Uterus (tissue), 4 donors: Measurements from ENCODE around the gene DNAJC2. TPM values are rescaled to one million over a fixed set of nuclear protein-coding genes. Genes with fewer than 3 reads are reported as not detected.

Source experiments
- DNase-seq, 2 donors: peaks; one replicate each; pipeline ENCODE4 v3.0.0-alpha.2; 2019 to 2020
- H3K27ac ChIP-seq, 2 donors: fragments of 200-600 bp; sonication (generic); 1 replicate in 1 of 2; 2 replicates in 1 of 2; pipeline ENCODE4 v1.5.1; 2016 to 2018
- H3K27me3 ChIP-seq, 2 donors: fragments of 200-600 bp; sonication (generic); one replicate each; pipeline ENCODE4 v1.5.1; 2018 to 2019; ENCODE audit warnings: control low read depth in 1 of 2
- H3K36me3 ChIP-seq, 2 donors: fragments of 200-600 bp; sonication (generic); one replicate each; pipeline ENCODE4 v1.5.1; 2019; ENCODE audit warnings: control low read depth in 1 of 2
- H3K4me1 ChIP-seq, 2 donors: fragments of 200-600 bp; sonication (generic); one replicate each; pipeline ENCODE4 v1.5.1; 2018 to 2019; ENCODE audit warnings: control low read depth in 1 of 2
- H3K4me3 ChIP-seq, 2 donors: fragments of 200-600 bp; sonication (generic); 1 replicate in 1 of 2; 2 replicates in 1 of 2; pipeline ENCODE4 v1.5.1; 2018 to 2019; ENCODE audit warnings: mild to moderate bottlenecking in 1 of 2
- H3K9me3 ChIP-seq, 2 donors: fragments of 200-600 bp; sonication (generic); one replicate each; pipeline ENCODE4 v1.5.1; 2019; ENCODE audit warnings: control low read depth in 1 of 2
- CTCF ChIP-seq, 4 experiments: fragments of 200-600 bp in 2 of 4; fragments of 450-650 bp in 2 of 4; sonication (generic) in 2 of 4; IDR thresholded peaks; one replicate each; pipeline ENCODE4 v1.5.1; 2016 to 2019; ENCODE audit warnings: antibody characterized with exemption in 4 of 4, mild to moderate bottlenecking in 2 of 4, moderate library complexity in 1 of 4
- POLR2A ChIP-seq, 2 donors: fragments of 450-650 bp; IDR thresholded peaks; one replicate each; pipeline ENCODE4 v1.6.1; 2016; ENCODE audit warnings: antibody characterized with exemption in 2 of 2, mild to moderate bottlenecking in 1 of 2, moderate library complexity in 1 of 2
- intact Hi-C: fragments of 100-400 bp; cut with DNase I; formaldehyde crosslinking; loops from one replicate; pipeline ENCODE4 v1.15.1; 2023; ENCODE audit warnings: low total_unique reads
- total RNA-seq, 4 donors: library from RNA; depleted of rRNA in 3 of 4; stranded (reverse); fragments of >200 nt in 3 of 4; gene quantifications; one replicate each; pipeline versions ENCODE4 v1.1.0 to v1.2.4, GENCODE V29; 2014 to 2023
- donor health status: DM: yes; HTN: yes; CAD: no.

DNAJC2 gene, protein sequence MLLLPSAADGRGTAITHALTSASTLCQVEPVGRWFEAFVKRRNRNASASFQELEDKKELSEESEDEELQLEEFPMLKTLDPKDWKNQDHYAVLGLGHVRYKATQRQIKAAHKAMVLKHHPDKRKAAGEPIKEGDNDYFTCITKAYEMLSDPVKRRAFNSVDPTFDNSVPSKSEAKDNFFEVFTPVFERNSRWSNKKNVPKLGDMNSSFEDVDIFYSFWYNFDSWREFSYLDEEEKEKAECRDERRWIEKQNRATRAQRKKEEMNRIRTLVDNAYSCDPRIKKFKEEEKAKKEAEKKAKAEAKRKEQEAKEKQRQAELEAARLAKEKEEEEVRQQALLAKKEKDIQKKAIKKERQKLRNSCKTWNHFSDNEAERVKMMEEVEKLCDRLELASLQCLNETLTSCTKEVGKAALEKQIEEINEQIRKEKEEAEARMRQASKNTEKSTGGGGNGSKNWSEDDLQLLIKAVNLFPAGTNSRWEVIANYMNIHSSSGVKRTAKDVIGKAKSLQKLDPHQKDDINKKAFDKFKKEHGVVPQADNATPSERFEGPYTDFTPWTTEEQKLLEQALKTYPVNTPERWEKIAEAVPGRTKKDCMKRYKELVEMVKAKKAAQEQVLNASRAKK
- total RNA-seq: 10 to 100 TPM in 2 of 4 donors, 1 to 10 TPM in 2; 2.6 to 27.9 (median 15.9) TPM

GRCh38 chr7:103344453-103345149 lies at the start of gene DNAJC2:
DNAJC2 (minus strand) TSS chr7:103344767; CDS start chr7:103344622, 145 bp downstream.
- Histone ChIP-seq H3K36me3 (no peaks in the 10 kb centered on the region), H3K4me3 (peak within 1 kb of the TSS; percentile 68 to 84), H3K9me3 (no peaks in the 10 kb centered on the region), H3K27me3 (no peaks in the 10 kb centered on the region), H3K4me1 (peaks cover 0 to 4% of the 10 kb centered on the region in 2 donors), H3K27ac (peak within 1 kb of the TSS; percentile 63 to 83)
- intact Hi-C loops: no loop called here
- TF ChIP-seq POLR2A (IDR thresholded peaks at IDR 0.05) (peak in 1 of 2 donors; percentile 51), CTCF (IDR thresholded peaks at IDR 0.05) (no peak)
- peak; percentile 82 to 87 for DNase-seq

DNA sequence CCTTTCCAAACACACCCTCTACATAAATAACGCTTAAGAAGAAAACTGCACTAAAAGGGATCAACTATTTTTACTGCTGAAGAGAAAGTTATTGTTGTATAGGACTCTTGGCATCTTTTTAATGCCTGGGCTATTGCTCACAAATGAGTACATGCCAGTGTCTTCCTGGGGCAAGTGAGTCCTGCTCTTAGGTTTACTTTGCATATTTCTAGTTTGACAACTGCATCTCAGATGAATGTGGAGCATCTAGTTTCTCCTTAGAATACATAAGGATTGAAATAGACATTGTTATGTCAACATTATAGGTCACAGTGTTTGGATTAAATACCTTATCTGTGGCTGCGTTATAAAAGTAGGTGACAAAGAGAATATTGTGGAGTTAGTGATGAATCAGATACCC lies 47.4 kb upstream of the DNAJC2 start:
- no peaks in the 10 kb centered on the region for H3K9me3 ChIP-seq
- intact Hi-C loops: no loop called here
- no peaks in the 10 kb centered on the region for H3K4me1 ChIP-seq
- H3K27ac ChIP-seq: no peak overlapping the region
- no peaks in the 10 kb centered on the region for H3K27me3 ChIP-seq
- H3K4me3 ChIP-seq: no peak overlapping the region
- TF ChIP-seq CTCF (IDR thresholded peaks at IDR 0.05): no peak
- no peaks in the 10 kb centered on the region for H3K36me3 ChIP-seq
- DNase-seq: no peak

DNA sequence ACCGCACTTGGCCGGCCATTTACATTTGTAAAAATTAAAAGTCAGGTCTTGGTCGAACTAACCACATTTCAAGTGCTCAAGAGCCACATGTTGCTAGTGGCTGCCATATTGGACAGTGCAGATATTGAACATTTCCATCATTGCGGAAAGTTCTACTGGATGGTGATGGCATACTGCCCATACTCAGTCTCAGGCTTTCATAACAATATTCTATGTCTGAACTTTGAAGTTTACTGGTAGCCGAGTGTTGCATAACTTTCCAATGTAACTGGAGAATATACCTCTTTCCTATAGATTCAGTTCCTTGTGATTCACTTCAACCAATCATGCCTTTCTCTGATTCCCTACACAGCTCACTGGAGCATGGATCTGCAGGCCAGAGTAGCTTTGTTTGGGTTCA lies 46.6 kb upstream of the DNAJC2 start:
- no peak for TF ChIP-seq POLR2A (IDR thresholded peaks at IDR 0.05)
- H3K9me3 ChIP-seq: no peaks in the 10 kb centered on the region
- no peak overlapping the region for H3K27ac ChIP-seq
- H3K4me1 ChIP-seq: no peaks in the 10 kb centered on the region
- no peak overlapping the region for H3K4me3 ChIP-seq
- DNase-seq: no peak
- no peaks in the 10 kb centered on the region for H3K27me3 ChIP-seq
- intact Hi-C loops: no loop called here
- no peaks in the 10 kb centered on the region for H3K36me3 ChIP-seq

GRCh38 chr7:103389263-103389662 lies 44.7 kb upstream of the DNAJC2 start:
- Histone ChIP-seq H3K36me3 (no peaks in the 10 kb centered on the region), H3K27me3 (no peaks in the 10 kb centered on the region), H3K27ac (no peak overlapping the region), H3K4me3 (no peak overlapping the region), H3K9me3 (no peaks in the 10 kb centered on the region), H3K4me1 (no peaks in the 10 kb centered on the region)
- intact Hi-C loops: no loop called here
- DNase-seq: no peak
- TF ChIP-seq CTCF (IDR thresholded peaks at IDR 0.05): no peak
- no peak for TF ChIP-seq POLR2A (IDR thresholded peaks at IDR 0.05)

DNA sequence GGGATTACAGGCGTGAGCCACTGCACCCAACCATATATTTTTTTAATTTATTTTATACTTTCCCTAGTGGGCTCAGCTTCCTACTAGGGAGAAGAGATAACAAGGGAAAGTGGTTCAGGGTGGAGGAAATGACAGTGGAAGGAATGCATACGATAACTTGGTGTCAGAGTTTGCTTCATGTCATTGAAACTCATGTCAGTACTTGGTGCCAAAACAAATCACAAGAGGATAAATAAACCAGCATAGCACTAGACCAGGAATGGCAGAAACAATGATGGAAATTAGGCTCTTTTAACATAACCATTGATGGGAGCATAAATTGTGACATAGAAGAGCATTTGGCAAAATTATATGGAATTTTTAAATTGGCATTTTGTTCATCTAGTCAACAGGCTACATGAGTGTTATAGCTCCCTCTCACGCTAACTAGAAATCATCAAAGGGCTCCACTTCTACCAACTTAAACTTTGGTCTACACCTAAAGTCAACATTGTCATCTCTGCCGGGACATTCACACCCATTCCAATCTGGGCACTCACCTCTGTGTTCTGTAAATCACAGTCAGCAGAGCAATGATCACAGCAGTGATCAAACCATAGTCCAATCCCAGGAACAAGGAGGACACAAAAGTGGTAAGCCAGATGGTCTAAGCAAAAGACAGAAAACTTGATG lies 44.0 kb upstream of the DNAJC2 start:
- no peak overlapping the region for H3K27ac ChIP-seq
- no peak overlapping the region for H3K4me3 ChIP-seq
- no peaks in the 10 kb centered on the region for H3K9me3 ChIP-seq
- H3K4me1 ChIP-seq: no peaks in the 10 kb centered on the region
- no peak for DNase-seq
- H3K36me3 ChIP-seq: no peaks in the 10 kb centered on the region
- TF ChIP-seq CTCF (IDR thresholded peaks at IDR 0.05) (no peak), POLR2A (IDR thresholded peaks at IDR 0.05) (no peak)
- intact Hi-C loops: no loop called here
- no peaks in the 10 kb centered on the region for H3K27me3 ChIP-seq
